Astrocyte (in vitro differentiated cells and primary cell): ENCODE results near the gene COX20. TPM values are rescaled to one million over a fixed set of nuclear protein-coding genes. Genes with fewer than 3 reads are reported as not detected.

Experiments
- DNase-seq: peaks from one replicate; pipeline ENCODE4 v3.0.0-alpha.2; 2010; ENCODE audit warnings: low read depth
- FAIRE-seq: peaks from 2 replicates; lab custom pipeline; 2011; peaks lifted over from hg19 to GRCh38; lab: Jason Lieb, UNC
- H2AFZ ChIP-seq: 2 replicates; pipeline ENCODE4 v1.6.0; 2012; ENCODE audit warnings: low read depth, low read length, inconsistent platforms
- H3K27ac ChIP-seq: 2 replicates; pipeline ENCODE4 v1.5.1; 2011; ENCODE audit warnings: low read depth, low read length, inconsistent platforms
- H3K27me3 ChIP-seq: 2 replicates; pipeline ENCODE4 v1.6.0; 2011; ENCODE audit warnings: low read length, inconsistent platforms; ENCODE audit not compliant: insufficient read depth
- H3K36me3 ChIP-seq: 2 replicates; pipeline ENCODE4 v1.5.1; 2011; ENCODE audit warnings: low read length, inconsistent platforms; ENCODE audit not compliant: insufficient read depth
- H3K4me1 ChIP-seq: 2 replicates; pipeline ENCODE4 v1.5.1; 2011; ENCODE audit warnings: low read length, inconsistent platforms; ENCODE audit not compliant: insufficient read depth
- H3K4me2 ChIP-seq: 2 replicates; pipeline ENCODE4 v1.6.0; 2012; ENCODE audit warnings: low read length, inconsistent platforms
- H3K4me3 ChIP-seq: 2 replicates; pipeline ENCODE4 v1.5.1; 2011; ENCODE audit warnings: low read depth, mild to moderate bottlenecking, low read length, inconsistent platforms; ENCODE audit not compliant: insufficient read depth
- H3K79me2 ChIP-seq: 2 replicates; pipeline ENCODE4 v1.6.0; 2012; ENCODE audit warnings: mild to moderate bottlenecking, low read length, inconsistent platforms; ENCODE audit not compliant: insufficient read depth
- H3K9ac ChIP-seq: 2 replicates; pipeline ENCODE4 v1.6.0; 2012; ENCODE audit warnings: mild to moderate bottlenecking, low read length, inconsistent platforms
- H3K9me3 ChIP-seq: 2 replicates; pipeline ENCODE4 v1.5.1; 2012; ENCODE audit warnings: low read depth, mild to moderate bottlenecking, low read length, inconsistent platforms; ENCODE audit not compliant: insufficient read depth
- H4K20me1 ChIP-seq: 2 replicates; pipeline ENCODE4 v1.6.0; 2012; ENCODE audit warnings: low read length, inconsistent platforms; ENCODE audit not compliant: insufficient read depth
- H3K27ac Mint-ChIP-seq: one replicate; pipeline ENCODE4 v1.8.0; 2021; ENCODE audit warnings: mild to moderate bottlenecking, mixed read lengths; ENCODE audit not compliant: unreplicated experiment
- H3K27me3 Mint-ChIP-seq: one replicate; pipeline ENCODE4 v1.8.0; 2021; ENCODE audit warnings: low read depth, mixed read lengths; ENCODE audit not compliant: unreplicated experiment
- H3K36me3 Mint-ChIP-seq: one replicate; pipeline ENCODE4 v1.8.0; 2021; ENCODE audit warnings: low read depth, mixed read lengths; ENCODE audit not compliant: unreplicated experiment
- H3K4me1 Mint-ChIP-seq: one replicate; pipeline ENCODE4 v1.8.0; 2021; ENCODE audit warnings: low read depth, mixed read lengths; ENCODE audit not compliant: unreplicated experiment
- H3K4me3 Mint-ChIP-seq: one replicate; pipeline ENCODE4 v1.8.0; 2021; ENCODE audit warnings: mild to moderate bottlenecking, moderate library complexity, mixed read lengths; ENCODE audit not compliant: unreplicated experiment
- H3K9me3 Mint-ChIP-seq: one replicate; pipeline ENCODE4 v1.8.0; 2021; ENCODE audit warnings: mild to moderate bottlenecking, mixed read lengths; ENCODE audit not compliant: unreplicated experiment
- EZH2 ChIP-seq: IDR thresholded peaks from 2 replicates; pipeline ENCODE4 v1.6.1; 2012; ENCODE audit warnings: mild to moderate bottlenecking, low read length, inconsistent platforms; ENCODE audit not compliant: insufficient read depth
- total RNA-seq: library from RNA; stranded (reverse); gene quantifications from 2 replicates; pipeline ENCODE4 v1.2.1, GENCODE V29; 2021
- TF ChIP-seq, protein P1 (sequence below): IDR thresholded peaks from 2 replicates; pipeline ENCODE4 v1.5.1; 2011; ENCODE audit warnings: low read depth, mild to moderate bottlenecking, inconsistent platforms, low read length, moderate library complexity; ENCODE audit not compliant: insufficient read depth

COX20 gene
- total RNA-seq, 1 donor from 2014 or later: 51.0 TPM

DNA sequence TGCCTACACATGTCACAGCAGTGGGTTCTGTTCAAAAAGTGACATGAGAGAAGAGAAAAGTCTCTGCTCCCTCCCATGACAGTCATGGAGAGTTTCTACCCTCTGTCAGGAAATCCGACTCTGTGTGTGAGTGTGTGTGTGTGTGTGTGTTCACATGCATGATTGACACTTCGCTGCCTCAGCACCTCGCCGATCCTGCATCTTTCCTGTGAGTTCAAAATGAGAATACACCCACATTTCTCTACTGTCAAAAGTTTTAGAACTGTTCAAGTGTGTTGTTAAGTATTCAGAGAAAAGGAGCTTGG lies 46.2 kb upstream of the COX20 start:
- Mint-ChIP-seq H3K27ac (no peak overlapping the region), H3K27me3 (no peaks in the 10 kb centered on the region), H3K4me1 (no peaks in the 10 kb centered on the region), H3K36me3 (no peaks in the 10 kb centered on the region), H3K9me3 (peaks cover 2% of the 10 kb centered on the region), H3K4me3 (no peak overlapping the region)
- H3K4me3 ChIP-seq: no peak overlapping the region
- DNase-seq: no peak
- H3K4me2 ChIP-seq: no peak overlapping the region
- H4K20me1 ChIP-seq: no peaks in the 10 kb centered on the region
- FAIRE-seq: no peak
- no peak overlapping the region for H3K27ac ChIP-seq
- H3K36me3 ChIP-seq: no peaks in the 10 kb centered on the region
- peaks cover 7% of the 10 kb centered on the region for H3K27me3 ChIP-seq
- H3K9me3 ChIP-seq: no peaks in the 10 kb centered on the region
- H2AFZ ChIP-seq: peak overlapping the region; percentile 26
- no peaks in the 10 kb centered on the region for H3K79me2 ChIP-seq
- no peaks in the 10 kb centered on the region for H3K4me1 ChIP-seq
- H3K9ac ChIP-seq: no peak overlapping the region
- TF ChIP-seq, protein P1, sequence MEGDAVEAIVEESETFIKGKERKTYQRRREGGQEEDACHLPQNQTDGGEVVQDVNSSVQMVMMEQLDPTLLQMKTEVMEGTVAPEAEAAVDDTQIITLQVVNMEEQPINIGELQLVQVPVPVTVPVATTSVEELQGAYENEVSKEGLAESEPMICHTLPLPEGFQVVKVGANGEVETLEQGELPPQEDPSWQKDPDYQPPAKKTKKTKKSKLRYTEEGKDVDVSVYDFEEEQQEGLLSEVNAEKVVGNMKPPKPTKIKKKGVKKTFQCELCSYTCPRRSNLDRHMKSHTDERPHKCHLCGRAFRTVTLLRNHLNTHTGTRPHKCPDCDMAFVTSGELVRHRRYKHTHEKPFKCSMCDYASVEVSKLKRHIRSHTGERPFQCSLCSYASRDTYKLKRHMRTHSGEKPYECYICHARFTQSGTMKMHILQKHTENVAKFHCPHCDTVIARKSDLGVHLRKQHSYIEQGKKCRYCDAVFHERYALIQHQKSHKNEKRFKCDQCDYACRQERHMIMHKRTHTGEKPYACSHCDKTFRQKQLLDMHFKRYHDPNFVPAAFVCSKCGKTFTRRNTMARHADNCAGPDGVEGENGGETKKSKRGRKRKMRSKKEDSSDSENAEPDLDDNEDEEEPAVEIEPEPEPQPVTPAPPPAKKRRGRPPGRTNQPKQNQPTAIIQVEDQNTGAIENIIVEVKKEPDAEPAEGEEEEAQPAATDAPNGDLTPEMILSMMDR: no peak
- no peak for TF ChIP-seq EZH2

- H3K4me3 ChIP-seq: no peak overlapping the region
- H3K27ac ChIP-seq: no peak overlapping the region
- peaks cover 7% of the 10 kb centered on the region for H3K27me3 ChIP-seq
- H3K9ac ChIP-seq: no peak overlapping the region
- H3K4me3 Mint-ChIP-seq: no peak overlapping the region
- H2AFZ ChIP-seq: no peak overlapping the region
- no peaks in the 10 kb centered on the region for H3K79me2 ChIP-seq
- H3K4me1 ChIP-seq: no peaks in the 10 kb centered on the region
- H3K36me3 ChIP-seq: no peaks in the 10 kb centered on the region
- H4K20me1 ChIP-seq: no peaks in the 10 kb centered on the region
- H3K27ac Mint-ChIP-seq: no peak overlapping the region
- no peaks in the 10 kb centered on the region for H3K9me3 ChIP-seq
- FAIRE-seq (no peak), DNase-seq (no peak)
- H3K27me3 Mint-ChIP-seq: no peaks in the 10 kb centered on the region
- TF ChIP-seq, protein P1: no peak
- TF ChIP-seq EZH2: no peak
- peaks cover 2% of the 10 kb centered on the region for H3K9me3 Mint-ChIP-seq
- no peaks in the 10 kb centered on the region for H3K4me1 Mint-ChIP-seq
- no peaks in the 10 kb centered on the region for H3K36me3 Mint-ChIP-seq
- H3K4me2 ChIP-seq: no peak overlapping the region
Observed at GRCh38 chr1:244789731-244790130, 45.7 kb upstream of the COX20 start.

- no peak for DNase-seq
- Mint-ChIP-seq H3K4me1 (no peaks in the 10 kb centered on the region), H3K9me3 (peaks cover 2% of the 10 kb centered on the region), H3K27ac (no peak overlapping the region), H3K27me3 (no peaks in the 10 kb centered on the region), H3K4me3 (no peak overlapping the region), H3K36me3 (no peaks in the 10 kb centered on the region)
- no peak for TF ChIP-seq EZH2
- TF ChIP-seq, protein P1: no peak
- no peak overlapping the region for H3K9ac ChIP-seq
- H3K27ac ChIP-seq: no peak overlapping the region
- H3K36me3 ChIP-seq: no peaks in the 10 kb centered on the region
- FAIRE-seq: no peak
- H3K27me3 ChIP-seq: peaks cover 7% of the 10 kb centered on the region
- no peak overlapping the region for H3K4me3 ChIP-seq
- H4K20me1 ChIP-seq: no peaks in the 10 kb centered on the region
- H3K4me1 ChIP-seq: no peaks in the 10 kb centered on the region
- no peaks in the 10 kb centered on the region for H3K79me2 ChIP-seq
- no peak overlapping the region for H3K4me2 ChIP-seq
- no peak overlapping the region for H2AFZ ChIP-seq
- no peaks in the 10 kb centered on the region for H3K9me3 ChIP-seq
Observed at GRCh38 chr1:244791061-244791460, 44.4 kb upstream of the COX20 start.
